H9 (cell line): Measurements from ENCODE around the gene MTCH1. TPM values are rescaled to one million over a fixed set of nuclear protein-coding genes. Genes with fewer than 3 reads are reported as not detected.

Experiments used
- DNase-seq: peaks from one replicate; pipeline ENCODE4 v3.0.0-alpha.2; 2017
- H2AFZ ChIP-seq: one replicate; pipeline ENCODE4 v1.6.1; 2013; ENCODE audit warnings: mild to moderate bottlenecking, low read length, control low read depth, moderate library complexity
- H2AK5ac ChIP-seq: 2 replicates; pipeline ENCODE4 v1.6.1; 2013; ENCODE audit warnings: low read length, control low read depth, mixed read lengths; ENCODE audit not compliant: insufficient read length
- H2BK120ac ChIP-seq: one replicate; pipeline ENCODE4 v1.6.1; 2013; ENCODE audit warnings: low read depth, mild to moderate bottlenecking, low read length, control low read depth, inconsistent platforms; ENCODE audit not compliant: poor library complexity, severe bottlenecking
- H2BK12ac ChIP-seq: 2 replicates; pipeline ENCODE4 v1.6.1; 2013; ENCODE audit warnings: low read length, control low read depth, mixed read lengths, low read depth; ENCODE audit not compliant: insufficient read length
- H2BK15ac ChIP-seq: 2 replicates; pipeline ENCODE4 v1.6.1; 2013; ENCODE audit warnings: low read depth, low read length, control low read depth
- H2BK20ac ChIP-seq: one replicate; pipeline ENCODE4 v1.6.1; 2013; ENCODE audit warnings: low read depth, mild to moderate bottlenecking, low read length, control low read depth, inconsistent platforms; ENCODE audit not compliant: poor library complexity, severe bottlenecking
- H2BK5ac ChIP-seq: 2 replicates; pipeline ENCODE4 v1.6.1; 2013; ENCODE audit warnings: low read length, control low read depth, mixed read lengths; ENCODE audit not compliant: insufficient read length
- H3K14ac ChIP-seq: 2 replicates; pipeline ENCODE4 v1.6.1; 2013; ENCODE audit warnings: low read length, control low read depth; ENCODE audit not compliant: insufficient read depth
- H3K18ac ChIP-seq: 2 replicates; pipeline ENCODE4 v1.6.1; 2013; ENCODE audit warnings: low read depth, mild to moderate bottlenecking, mixed read lengths, low read length, control low read depth; ENCODE audit not compliant: insufficient read length
- H3K23ac ChIP-seq: 2 replicates; pipeline ENCODE4 v1.6.1; 2013; ENCODE audit warnings: low read length, control low read depth, mixed read lengths, low read depth; ENCODE audit not compliant: insufficient read length
- H3K23me2 ChIP-seq: 2 replicates; pipeline ENCODE4 v1.6.1; 2013; ENCODE audit warnings: low read depth, mild to moderate bottlenecking, mixed read lengths, low read length, control low read depth; ENCODE audit not compliant: insufficient read length, poor library complexity, severe bottlenecking
- H3K27ac ChIP-seq: 2 replicates; pipeline ENCODE4 v1.5.1; 2013; ENCODE audit warnings: low read length, control low read depth, mixed read lengths, low read depth; ENCODE audit not compliant: insufficient read length
- H3K27me3 ChIP-seq: 2 replicates; pipeline ENCODE4 v1.6.1; 2013; ENCODE audit warnings: low read length, control low read depth, inconsistent platforms; ENCODE audit not compliant: insufficient read depth
- H3K4ac ChIP-seq: 2 replicates; pipeline ENCODE4 v1.6.1; 2013; ENCODE audit warnings: low read depth, mild to moderate bottlenecking, control low read depth, inconsistent platforms, low read length, moderate library complexity
- H3K4me1 ChIP-seq: 2 replicates; pipeline ENCODE4 v1.6.1; 2013; ENCODE audit warnings: low read length, control low read depth, inconsistent platforms; ENCODE audit not compliant: insufficient read depth
- H3K4me2 ChIP-seq: 2 replicates; pipeline ENCODE4 v1.6.1; 2013; ENCODE audit warnings: low read length, control low read depth, mixed read lengths; ENCODE audit not compliant: insufficient read length, insufficient read depth
- H3K56ac ChIP-seq: 2 replicates; pipeline ENCODE4 v1.6.1; 2013; ENCODE audit warnings: low read depth, mild to moderate bottlenecking, mixed read lengths, low read length, control low read depth; ENCODE audit not compliant: insufficient read length
- H3K79me1 ChIP-seq: 2 replicates; pipeline ENCODE4 v1.6.1; 2013; ENCODE audit warnings: low read depth, mild to moderate bottlenecking, moderate library complexity, low read length, control low read depth, inconsistent platforms; ENCODE audit not compliant: insufficient read depth, poor library complexity, severe bottlenecking
- H3K79me2 ChIP-seq: 2 replicates; pipeline ENCODE4 v1.6.1; 2013; ENCODE audit warnings: low read length, control low read depth, inconsistent platforms; ENCODE audit not compliant: insufficient read depth
- H3K9ac ChIP-seq: 2 replicates; pipeline ENCODE4 v1.6.1; 2013; ENCODE audit warnings: low read length, control low read depth, mixed read lengths; ENCODE audit not compliant: insufficient read length; ENCODE audit errors: extremely low read depth
- H3K9me3 ChIP-seq: one replicate; pipeline ENCODE4 v1.6.1; 2013; ENCODE audit warnings: low read depth, low read length, inconsistent platforms; ENCODE audit not compliant: control insufficient read depth
- H3T11ph ChIP-seq: one replicate; pipeline ENCODE4 v1.6.1; 2013; ENCODE audit warnings: mild to moderate bottlenecking, low read length, control low read depth, inconsistent platforms
- H4K20me1 ChIP-seq: one replicate; pipeline ENCODE4 v1.6.1; 2013; ENCODE audit not compliant: control insufficient read depth, insufficient read length, insufficient read depth
- H4K5ac ChIP-seq: 2 replicates; pipeline ENCODE4 v1.6.1; 2013; ENCODE audit warnings: low read depth, mild to moderate bottlenecking, mixed read lengths, low read length, control low read depth; ENCODE audit not compliant: insufficient read length
- H4K8ac ChIP-seq: replicated peaks from 2 replicates; pipeline ENCODE4 v1.6.1; 2013; ENCODE audit warnings: low read length, control low read depth, mixed read lengths, low read depth; ENCODE audit not compliant: insufficient read length
- H4K91ac ChIP-seq: 2 replicates; pipeline ENCODE4 v1.6.1; 2013; ENCODE audit warnings: low read depth, mild to moderate bottlenecking, moderate library complexity, mixed read lengths, low read length, control low read depth; ENCODE audit not compliant: insufficient read length
- H3K27ac Mint-ChIP-seq, 3 experiments: 2 replicates in 2 of 3; 3 replicates in 1 of 3; pipeline ENCODE4 v1.8.0; 2020 to 2021; ENCODE audit warnings: mixed read lengths in 3 of 3, mild to moderate bottlenecking in 1 of 3, moderate library complexity in 1 of 3
- H3K27me3 Mint-ChIP-seq: 2 replicates; pipeline ENCODE4 v1.8.0; 2021; ENCODE audit warnings: low read depth, mild to moderate bottlenecking, moderate library complexity, mixed read lengths
- H3K36me3 Mint-ChIP-seq, 3 experiments: 2 replicates in 2 of 3; 3 replicates in 1 of 3; pipeline ENCODE4 v1.8.0; 2020 to 2021; ENCODE audit warnings: low read depth in 3 of 3, mixed read lengths in 3 of 3; ENCODE audit not compliant: insufficient read depth in 1 of 3
- H3K4me1 Mint-ChIP-seq, 2 experiments: 2 replicates each; pipeline ENCODE4 v1.8.0; 2020; ENCODE audit warnings: mixed read lengths in 2 of 2
- H3K4me3 Mint-ChIP-seq, 2 experiments: 2 replicates in 1 of 2; 3 replicates in 1 of 2; pipeline ENCODE4 v1.8.0; 2020 to 2021; ENCODE audit warnings: mild to moderate bottlenecking in 2 of 2, mixed read lengths in 2 of 2, moderate library complexity in 1 of 2
- H3K9me3 Mint-ChIP-seq, 2 experiments: 2 replicates in 1 of 2; 3 replicates in 1 of 2; pipeline ENCODE4 v1.8.0; 2020; ENCODE audit warnings: mild to moderate bottlenecking in 2 of 2, mixed read lengths in 2 of 2, moderate library complexity in 1 of 2
- CTCF ChIP-seq: fragments of 200-600 bp; sonication (generic); conservative IDR thresholded peaks from 3 replicates; pipeline ENCODE4 v1.8.0; 2021; ENCODE audit warnings: antibody characterized with exemption, mild to moderate bottlenecking
- WGBS: extraction: QIAGEN DNeasy Blood & Tissue Kit; methylation state at CpG from one replicate; pipeline ENCODE4 v1.1.7; 2013; ENCODE audit warnings: missing lambda C conversion rate, low lambda C conversion rate, mixed read lengths; ENCODE audit not compliant: insufficient read length; ENCODE audit errors: extremely low coverage; 5-methylcytosine and 5-hydroxymethylcytosine counted together
- total RNA-seq: library from RNA; stranded (reverse); gene quantifications from 2 replicates; pipeline ENCODE4 v1.2.1, GENCODE V29; 2021

MTCH1 gene
- total RNA-seq, 1 experiment from 2014 or later = 200 TPM

GRCh38 chr6:36924131-36924530, 61.9 kb downstream of the MTCH1 start:
- Mint-ChIP-seq H3K27me3 (no peaks in the 10 kb centered on the region), H3K36me3 (no peaks in the 10 kb centered on the region; a peak in 1 of 7 replicates), H3K9me3 (no peaks in the 10 kb centered on the region), H3K4me3 (no peak overlapping the region), H3K4me1 (0 out of 4 replicates have a peak, but pooled peaks cover 2 to 3% of the 10 kb centered on the region in 2 experiments), H3K27ac (no peak overlapping the region)
- H3K4me2 ChIP-seq = no peak overlapping the region
- no peaks in the 10 kb centered on the region for H3K4me1 ChIP-seq
- no peaks in the 10 kb centered on the region for H4K20me1 ChIP-seq
- no peak overlapping the region for H3K56ac ChIP-seq
- H3K9me3 ChIP-seq = no peaks in the 10 kb centered on the region
- H2AFZ ChIP-seq = no peak overlapping the region
- H2BK15ac ChIP-seq = no peak overlapping the region
- WGBS = no CpG with 5 or more reads among the region's 4 CpGs
- no peak for TF ChIP-seq CTCF
- no peak overlapping the region for H3K9ac ChIP-seq
- H3K14ac ChIP-seq = no peak overlapping the region
- H4K91ac ChIP-seq = no peak overlapping the region
- H2AK5ac ChIP-seq = no peak overlapping the region
- no peak overlapping the region for H2BK20ac ChIP-seq
- no peaks in the 10 kb centered on the region for H3K79me2 ChIP-seq
- no peaks in the 10 kb centered on the region for H3K79me1 ChIP-seq
- H3T11ph ChIP-seq = no peak overlapping the region
- no peak overlapping the region for H4K8ac ChIP-seq
- H2BK5ac ChIP-seq = no peak overlapping the region
- no peaks in the 10 kb centered on the region for H3K23me2 ChIP-seq
- H2BK120ac ChIP-seq = no peak overlapping the region
- no peaks in the 10 kb centered on the region for H3K27me3 ChIP-seq
- H3K27ac ChIP-seq = no peak overlapping the region
- H3K4ac ChIP-seq = no peak overlapping the region
- H2BK12ac ChIP-seq = no peak overlapping the region
- H3K18ac ChIP-seq = no peak overlapping the region
- H3K23ac ChIP-seq = no peak overlapping the region
- DNase-seq = no peak
- no peak overlapping the region for H4K5ac ChIP-seq
